Measurements from ENCODE around the gene FAM43B. TPM values are rescaled to one million over a fixed set of nuclear protein-coding genes. Genes with fewer than 3 reads are reported as not detected.

The FAM43B gene
- total and polyA plus RNA-seq, 7 donors = 0.05 to 1.2 (median 0.50) TPM

- Histone ChIP-seq H3K36me3 (ENCODE audit: insufficient read depth in 1 of 2, low read depth in 1 of 2) (no peaks in the 10 kb centered on the region), H3K4me3 (no peak overlapping the region), H3K9me3 (no peaks in the 10 kb centered on the region), H3K27ac (no peak overlapping the region), H3K27me3 (ENCODE audit: insufficient read depth in 3 of 3, low read length in 2 of 3) (peaks cover 2 to 47% (median 7%) of the 10 kb centered on the region in 3 donors), H3K4me1 (peaks cover 7% of the 10 kb centered on the region)
- no peak for DNase-seq
- no peak for ATAC-seq
- intact Hi-C loops (cut with DNase I) = no loop called here
- 75 to 87% (median 75%) methylated on average over 4 of the region's 4 CpGs for WGBS, 3 donors
- TF ChIP-seq, protein P1, sequence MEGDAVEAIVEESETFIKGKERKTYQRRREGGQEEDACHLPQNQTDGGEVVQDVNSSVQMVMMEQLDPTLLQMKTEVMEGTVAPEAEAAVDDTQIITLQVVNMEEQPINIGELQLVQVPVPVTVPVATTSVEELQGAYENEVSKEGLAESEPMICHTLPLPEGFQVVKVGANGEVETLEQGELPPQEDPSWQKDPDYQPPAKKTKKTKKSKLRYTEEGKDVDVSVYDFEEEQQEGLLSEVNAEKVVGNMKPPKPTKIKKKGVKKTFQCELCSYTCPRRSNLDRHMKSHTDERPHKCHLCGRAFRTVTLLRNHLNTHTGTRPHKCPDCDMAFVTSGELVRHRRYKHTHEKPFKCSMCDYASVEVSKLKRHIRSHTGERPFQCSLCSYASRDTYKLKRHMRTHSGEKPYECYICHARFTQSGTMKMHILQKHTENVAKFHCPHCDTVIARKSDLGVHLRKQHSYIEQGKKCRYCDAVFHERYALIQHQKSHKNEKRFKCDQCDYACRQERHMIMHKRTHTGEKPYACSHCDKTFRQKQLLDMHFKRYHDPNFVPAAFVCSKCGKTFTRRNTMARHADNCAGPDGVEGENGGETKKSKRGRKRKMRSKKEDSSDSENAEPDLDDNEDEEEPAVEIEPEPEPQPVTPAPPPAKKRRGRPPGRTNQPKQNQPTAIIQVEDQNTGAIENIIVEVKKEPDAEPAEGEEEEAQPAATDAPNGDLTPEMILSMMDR (IDR thresholded peaks at IDR 0.05) = no peak
These were observed 3.4 kb downstream of the FAM43B start for GRCh38 chr1:20555758-20556120.

DNA sequence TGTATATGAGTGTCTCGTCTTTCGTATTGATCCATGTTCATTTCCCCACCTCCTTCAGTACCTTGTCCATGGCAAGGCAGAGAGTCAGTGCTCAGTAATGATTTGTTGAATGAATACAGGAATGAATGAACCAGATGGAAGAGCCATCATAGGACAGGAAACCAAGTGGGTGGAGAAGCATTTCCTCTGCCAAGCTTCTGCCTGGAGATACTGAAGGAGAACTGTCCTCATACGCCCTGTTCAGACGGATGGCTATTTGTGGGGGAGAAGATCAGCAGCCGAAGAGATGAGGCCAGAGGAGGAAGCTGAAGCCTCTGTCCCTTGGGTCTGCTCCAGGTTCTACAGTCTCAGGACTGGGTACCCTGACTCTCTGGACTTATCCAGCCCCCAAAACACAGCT, 5.8 kb downstream of the FAM43B start:
- no peaks in the 10 kb centered on the region for H3K36me3 ChIP-seq (ENCODE audit: insufficient read depth in 1 of 2, low read depth in 1 of 2)
- peaks cover 0 to 36% (median 2%) of the 10 kb centered on the region in 3 donors for H3K27me3 ChIP-seq (ENCODE audit: insufficient read depth in 3 of 3, low read length in 2 of 3)
- ATAC-seq (peak in 1 of 4 donors; percentile 22), DNase-seq (no peak)
- intact Hi-C loops (cut with DNase I) = no loop called here
- TF ChIP-seq, protein P1 (IDR thresholded peaks at IDR 0.05) = no peak
- no peak overlapping the region for H3K27ac ChIP-seq
- 51 to 59% (median 55%) methylated on average over 5 of the region's 5 CpGs for WGBS, 3 donors
- no peaks in the 10 kb centered on the region for H3K4me1 ChIP-seq
- no peaks in the 10 kb centered on the region for H3K9me3 ChIP-seq
- no peak overlapping the region for H3K4me3 ChIP-seq

- DNase-seq (no peak), ATAC-seq (no peak)
- TF ChIP-seq, protein P1 (IDR thresholded peaks at IDR 0.05) = no peak
- no peak overlapping the region for H3K4me3 ChIP-seq
- intact Hi-C loops (cut with DNase I) = no loop called here
- H3K9me3 ChIP-seq = no peaks in the 10 kb centered on the region
- no peak overlapping the region for H3K27ac ChIP-seq
- 41 to 100% (median 84%) methylated on average over 1 of the region's 1 CpG for WGBS, 3 donors
- no peaks in the 10 kb centered on the region for H3K4me1 ChIP-seq
- H3K36me3 ChIP-seq (ENCODE audit: insufficient read depth in 1 of 2, low read depth in 1 of 2) = no peaks in the 10 kb centered on the region
- peaks cover 0 to 23% (median 0%) of the 10 kb centered on the region in 3 donors for H3K27me3 ChIP-seq (ENCODE audit: insufficient read depth in 3 of 3, low read length in 2 of 3)
These were observed 8.6 kb downstream of the FAM43B start for GRCh38 chr1:20560966-20561365.

DNA sequence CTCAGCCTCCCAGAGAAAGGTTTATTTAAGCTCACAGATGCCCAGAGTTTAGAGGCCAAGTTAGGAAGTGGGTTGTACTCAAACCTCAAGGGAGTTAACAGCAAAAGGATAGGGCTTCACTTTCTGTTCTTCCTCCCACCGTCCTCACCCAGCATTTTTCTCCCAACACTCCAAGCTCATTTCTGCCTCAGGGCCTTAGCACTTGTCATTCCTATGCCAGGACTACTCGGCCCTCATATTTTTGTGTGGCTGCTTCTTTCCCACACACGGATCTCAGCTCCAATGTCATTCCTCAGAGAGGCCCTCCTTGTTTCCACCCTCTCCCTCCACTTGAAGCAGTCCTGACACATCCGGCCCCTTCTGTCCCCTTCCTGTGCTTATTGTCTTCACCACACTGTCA, 12.9 kb downstream of the FAM43B start:
- Histone ChIP-seq H3K27me3 (ENCODE audit: insufficient read depth in 3 of 3, low read length in 2 of 3) (peaks cover 0 to 23% (median 0%) of the 10 kb centered on the region in 3 donors), H3K9me3 (no peaks in the 10 kb centered on the region), H3K4me1 (no peaks in the 10 kb centered on the region), H3K36me3 (ENCODE audit: insufficient read depth in 1 of 2, low read depth in 1 of 2) (no peaks in the 10 kb centered on the region), H3K4me3 (no peak overlapping the region), H3K27ac (no peak overlapping the region)
- intact Hi-C loops (cut with DNase I) = no loop called here
- 52 to 62% (median 61%) methylated on average over 4 of the region's 4 CpGs for WGBS, 3 donors
- TF ChIP-seq, protein P1 (IDR thresholded peaks at IDR 0.05) = no peak
- DNase-seq (no peak), ATAC-seq (no peak)

DNA sequence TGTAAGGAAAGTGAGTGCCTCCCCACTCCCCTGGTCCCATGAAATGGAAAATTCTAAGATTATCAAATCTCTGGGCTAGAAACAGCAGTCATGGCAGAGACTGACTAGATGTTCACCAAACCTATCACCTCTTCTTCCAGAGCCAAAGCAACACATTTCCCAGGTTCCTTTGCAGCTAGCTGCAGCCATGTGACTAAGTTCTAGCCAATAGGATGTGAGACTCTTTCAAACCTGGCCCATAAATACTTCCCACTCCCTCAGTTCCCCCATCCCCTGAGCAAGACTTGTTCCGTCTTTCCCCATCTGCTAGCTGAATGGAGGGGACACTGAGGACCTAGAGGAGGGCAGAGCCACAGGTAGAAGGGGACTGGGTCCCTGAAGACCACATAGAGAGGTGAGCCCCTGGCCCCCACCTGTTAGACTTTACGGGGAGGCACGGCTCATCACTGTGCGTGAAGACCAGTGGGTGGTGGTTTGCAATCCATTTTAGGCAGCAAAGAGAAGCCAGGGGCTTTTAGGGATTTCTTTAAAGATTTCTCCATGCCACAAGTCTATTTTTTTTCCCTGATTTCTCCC, 17.2 kb downstream of the FAM43B start:
- no peak overlapping the region for H3K27ac ChIP-seq
- WGBS, 3 donors = 80 to 89% (median 84%) methylated on average over 4 of the region's 4 CpGs
- TF ChIP-seq, protein P1 (IDR thresholded peaks at IDR 0.05) = no peak
- H3K4me3 ChIP-seq = no peak overlapping the region
- ATAC-seq (no peak), DNase-seq (no peak)
- no peaks in the 10 kb centered on the region for H3K4me1 ChIP-seq
- H3K36me3 ChIP-seq (ENCODE audit: insufficient read depth in 1 of 2, low read depth in 1 of 2) = no peaks in the 10 kb centered on the region
- intact Hi-C loops (cut with DNase I) = no loop called here
- no peaks in the 10 kb centered on the region for H3K9me3 ChIP-seq
- no peaks in the 10 kb centered on the region for H3K27me3 ChIP-seq (ENCODE audit: insufficient read depth in 3 of 3, low read length in 2 of 3)

Measured in psoas muscle (tissue), 8 donors.